ENCODE results near the gene ZPR1.

GRCh38 chr11:116738975-116739374, 48.8 kb downstream of the ZPR1 start:
- TF ChIP-seq CTCF (conservative IDR thresholded peaks at IDR 0.05), result no peak
- no peak for TF ChIP-seq EZH2 (IDR thresholded peaks at IDR 0.05; ENCODE audit: low read depth)

Measured in PC-9 (cell line).